Calu3 (cell line): Measurements from ENCODE around the gene TRIM69. TPM values are rescaled to one million over a fixed set of nuclear protein-coding genes. Genes with fewer than 3 reads are reported as not detected.

Experiments used
- BruUV-seq: library from RNA; stranded (reverse); fragments of 400-500 nt; replicated peaks from 2 replicates; lab custom pipeline; 2021; lab: Mats Ljungman, UMichigan
- CTCF ChIA-PET: fragments of 300-600 bp; sonication (Branson Sonifier 250); formaldehyde crosslinking; loops from one replicate; lab custom pipeline; 2022; ENCODE audit warnings: antibody characterized with exemption; lab: Charles Lee
- DNase-seq: peaks from one replicate; pipeline ENCODE4 v3.0.0; 2022
- H3K27ac Mint-ChIP-seq: one replicate; pipeline ENCODE4 v1.8.0; 2022; ENCODE audit warnings: mixed read lengths; ENCODE audit not compliant: unreplicated experiment
- H3K27me3 Mint-ChIP-seq: one replicate; pipeline ENCODE4 v1.8.0; 2022; ENCODE audit warnings: mixed read lengths; ENCODE audit not compliant: unreplicated experiment
- H3K36me3 Mint-ChIP-seq: one replicate; pipeline ENCODE4 v1.8.0; 2022; ENCODE audit warnings: mild to moderate bottlenecking, moderate library complexity, mixed read lengths; ENCODE audit not compliant: insufficient read depth, unreplicated experiment
- H3K4me1 Mint-ChIP-seq: one replicate; pipeline ENCODE4 v1.8.0; 2022; ENCODE audit warnings: mild to moderate bottlenecking, low read depth, mixed read lengths; ENCODE audit not compliant: unreplicated experiment
- H3K4me3 Mint-ChIP-seq: one replicate; pipeline ENCODE4 v1.8.0; 2022; ENCODE audit warnings: mild to moderate bottlenecking, low read depth, moderate library complexity, mixed read lengths; ENCODE audit not compliant: unreplicated experiment
- H3K9me3 Mint-ChIP-seq: one replicate; pipeline ENCODE4 v1.8.0; 2022; ENCODE audit warnings: low read depth, mixed read lengths; ENCODE audit not compliant: unreplicated experiment
- intact Hi-C: fragments of 100-400 bp; cut with micrococcal nuclease; formaldehyde crosslinking; loops from one replicate; pipeline ENCODE4 v1.10.0; 2022; ENCODE audit not compliant: unreplicated experiment
- total RNA-seq: library from RNA; stranded (reverse); gene quantifications from 2 replicates; pipeline ENCODE4 v1.2.3, GENCODE V29; 2022
- TF ChIP-seq, protein P1 (sequence below): fragments of 200-600 bp; IDR thresholded peaks from one replicate; pipeline ENCODE4 v1.8.0; 2022; ENCODE audit warnings: antibody characterized with exemption; ENCODE audit not compliant: unreplicated experiment

The TRIM69 gene
- total RNA-seq, 1 experiment from 2014 or later: 9.7 TPM

- no TSS peak for BruUV-seq
- H3K4me1 Mint-ChIP-seq: no peaks in the 10 kb centered on the region
- no peak for DNase-seq
- H3K27me3 Mint-ChIP-seq: peaks cover 32% of the 10 kb centered on the region
- TF ChIP-seq, protein P1, sequence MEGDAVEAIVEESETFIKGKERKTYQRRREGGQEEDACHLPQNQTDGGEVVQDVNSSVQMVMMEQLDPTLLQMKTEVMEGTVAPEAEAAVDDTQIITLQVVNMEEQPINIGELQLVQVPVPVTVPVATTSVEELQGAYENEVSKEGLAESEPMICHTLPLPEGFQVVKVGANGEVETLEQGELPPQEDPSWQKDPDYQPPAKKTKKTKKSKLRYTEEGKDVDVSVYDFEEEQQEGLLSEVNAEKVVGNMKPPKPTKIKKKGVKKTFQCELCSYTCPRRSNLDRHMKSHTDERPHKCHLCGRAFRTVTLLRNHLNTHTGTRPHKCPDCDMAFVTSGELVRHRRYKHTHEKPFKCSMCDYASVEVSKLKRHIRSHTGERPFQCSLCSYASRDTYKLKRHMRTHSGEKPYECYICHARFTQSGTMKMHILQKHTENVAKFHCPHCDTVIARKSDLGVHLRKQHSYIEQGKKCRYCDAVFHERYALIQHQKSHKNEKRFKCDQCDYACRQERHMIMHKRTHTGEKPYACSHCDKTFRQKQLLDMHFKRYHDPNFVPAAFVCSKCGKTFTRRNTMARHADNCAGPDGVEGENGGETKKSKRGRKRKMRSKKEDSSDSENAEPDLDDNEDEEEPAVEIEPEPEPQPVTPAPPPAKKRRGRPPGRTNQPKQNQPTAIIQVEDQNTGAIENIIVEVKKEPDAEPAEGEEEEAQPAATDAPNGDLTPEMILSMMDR: no peak
- CTCF ChIA-PET: no interaction called here
- intact Hi-C loops: no loop called here
- H3K9me3 Mint-ChIP-seq: no peaks in the 10 kb centered on the region
- no peak overlapping the region for H3K27ac Mint-ChIP-seq
- no peak overlapping the region for H3K4me3 Mint-ChIP-seq
- peaks cover 9% of the 10 kb centered on the region for H3K36me3 Mint-ChIP-seq
Measured at GRCh38 chr15:44788748-44789147, 52.4 kb downstream of the TRIM69 start.

DNA sequence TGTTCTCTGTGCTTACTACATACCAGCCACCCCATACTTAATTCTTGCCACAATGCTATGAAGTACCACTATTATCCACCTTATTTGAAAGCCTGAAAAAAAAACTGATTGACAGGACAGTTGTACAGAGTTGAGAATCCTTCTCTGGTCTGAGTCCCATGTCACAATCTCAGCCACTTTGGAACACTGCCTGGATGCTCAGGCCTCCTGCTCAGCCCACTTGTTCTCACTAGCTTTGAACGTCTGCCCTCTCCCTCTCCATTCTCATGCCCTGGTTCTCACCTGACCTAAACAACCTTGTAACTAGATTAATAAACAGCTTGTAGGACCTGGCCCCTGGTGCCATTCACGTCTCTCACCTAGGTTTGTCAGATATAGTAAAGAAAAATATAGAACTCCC, 53.9 kb downstream of the TRIM69 start:
- H3K27ac Mint-ChIP-seq: no peak overlapping the region
- no peaks in the 10 kb centered on the region for H3K9me3 Mint-ChIP-seq
- DNase-seq: no peak
- intact Hi-C loops: no loop called here
- H3K4me1 Mint-ChIP-seq: no peaks in the 10 kb centered on the region
- H3K4me3 Mint-ChIP-seq: no peak overlapping the region
- TF ChIP-seq, protein P1: no peak
- CTCF ChIA-PET: no interaction called here
- peaks cover 32% of the 10 kb centered on the region for H3K27me3 Mint-ChIP-seq
- BruUV-seq: no TSS peak
- no peaks in the 10 kb centered on the region for H3K36me3 Mint-ChIP-seq

DNA sequence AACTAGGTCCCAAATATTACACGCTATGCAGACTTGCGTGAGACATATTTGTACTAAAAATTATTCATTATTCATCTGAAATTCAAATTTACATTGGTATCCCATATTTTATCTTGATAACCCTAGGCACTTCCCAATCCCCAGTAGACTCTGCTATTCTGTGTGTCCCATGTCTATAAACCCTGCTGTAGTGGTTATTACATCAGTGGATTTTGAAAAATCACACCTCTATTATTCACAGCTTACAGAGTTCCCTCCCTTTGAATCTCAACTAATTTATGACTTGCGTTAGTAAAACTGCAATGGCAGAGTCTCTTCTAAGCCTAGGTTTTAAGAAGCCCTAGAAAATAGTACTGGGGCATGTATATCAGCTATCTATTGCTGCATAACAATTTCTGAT, 54.3 kb downstream of the TRIM69 start:
- CTCF ChIA-PET: no interaction called here
- intact Hi-C loops: no loop called here
- TF ChIP-seq, protein P1: no peak
- Mint-ChIP-seq H3K4me1 (no peaks in the 10 kb centered on the region), H3K4me3 (no peak overlapping the region), H3K36me3 (no peaks in the 10 kb centered on the region), H3K27ac (no peak overlapping the region), H3K27me3 (peaks cover 32% of the 10 kb centered on the region), H3K9me3 (no peaks in the 10 kb centered on the region)
- DNase-seq: no peak
- no TSS peak for BruUV-seq

- no peaks in the 10 kb centered on the region for H3K9me3 Mint-ChIP-seq
Measured at GRCh38 chr15:44792715-44793114, 56.4 kb downstream of the TRIM69 start.

More at GRCh38 chr15:44792715-44793114, 56.4 kb downstream of the TRIM69 start:
- CTCF ChIA-PET: no interaction called here
- BruUV-seq: no TSS peak
- Mint-ChIP-seq H3K27ac (no peak overlapping the region), H3K4me1 (no peaks in the 10 kb centered on the region), H3K36me3 (no peaks in the 10 kb centered on the region), H3K4me3 (no peak overlapping the region), H3K27me3 (peaks cover 18% of the 10 kb centered on the region)
- intact Hi-C loops: no loop called here
- TF ChIP-seq, protein P1: no peak
- DNase-seq: no peak
